Astrocyte of the spinal cord (primary cell): ENCODE data around the gene BMPR1B.

Experiments
- DNase-seq: peaks from one replicate; pipeline ENCODE4 v3.0.0; 2011; ENCODE audit warnings: low read depth, low spot score
- H3K4me3 ChIP-seq: 2 replicates; pipeline ENCODE4 v1.5.1; 2011; ENCODE audit warnings: low read depth, mild to moderate bottlenecking, low read length, moderate library complexity
- CTCF ChIP-seq: IDR thresholded peaks from 2 replicates; pipeline ENCODE4 v1.5.1; 2012; ENCODE audit warnings: low read depth, mild to moderate bottlenecking, low read length, inconsistent platforms
- in situ Hi-C: cut with HindIII; loops from 2 replicates; pipeline ENCODE4 v1.10.0; 2017; ENCODE audit warnings: low sequenced_read_pairs

The BMPR1B gene

DNA sequence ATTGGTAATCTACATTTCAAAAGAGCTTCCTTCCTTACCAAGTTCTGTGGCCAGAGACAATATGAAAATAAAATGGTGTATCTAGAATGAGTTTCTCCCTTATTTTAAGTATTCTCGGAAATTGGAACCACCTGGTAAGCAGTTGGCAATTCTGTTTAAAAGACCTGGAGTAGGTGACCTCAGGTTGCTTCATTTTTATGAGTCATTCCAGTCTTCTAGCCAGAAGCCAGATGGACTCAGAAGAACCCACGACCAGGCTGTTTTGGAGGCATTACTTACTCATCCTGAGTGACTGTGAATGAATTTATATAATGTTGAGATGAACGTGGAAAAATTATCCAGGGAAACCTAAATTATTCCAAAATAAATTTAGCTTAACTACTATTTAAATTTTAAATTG is 9.1 kb downstream of the BMPR1B start:
- in situ Hi-C loops = no loop called here
- DNase-seq = peak; percentile 52
- no peak for TF ChIP-seq CTCF
- H3K4me3 ChIP-seq = no peak overlapping the region

DNA sequence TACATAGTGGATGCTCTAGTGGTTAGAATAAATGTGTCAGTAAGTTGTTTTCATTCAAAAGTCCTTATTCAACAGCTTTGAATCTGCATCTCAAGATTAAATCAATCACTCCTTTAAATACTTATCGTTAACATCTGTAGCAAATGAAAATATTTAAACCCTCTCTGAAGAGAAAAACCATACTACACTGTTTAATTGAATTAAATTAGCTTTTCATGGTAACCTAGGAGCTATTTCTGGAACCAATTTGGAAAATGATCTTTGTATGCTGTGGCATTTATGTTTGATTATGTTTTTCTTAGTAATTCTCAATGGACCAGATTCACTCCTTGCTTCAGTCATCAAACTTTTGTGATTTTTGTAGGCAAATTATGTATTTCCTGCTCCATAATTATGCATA is 9.7 kb downstream of the BMPR1B start:
- in situ Hi-C loops = no loop called here
- no peak for DNase-seq
- no peak overlapping the region for H3K4me3 ChIP-seq
- TF ChIP-seq CTCF = no peak

GRCh38 chr4:94782707-94783106 is 25.0 kb downstream of the BMPR1B start:
- no peak for TF ChIP-seq CTCF
- DNase-seq = no peak
- in situ Hi-C loops = no loop called here
- no peak overlapping the region for H3K4me3 ChIP-seq

DNA sequence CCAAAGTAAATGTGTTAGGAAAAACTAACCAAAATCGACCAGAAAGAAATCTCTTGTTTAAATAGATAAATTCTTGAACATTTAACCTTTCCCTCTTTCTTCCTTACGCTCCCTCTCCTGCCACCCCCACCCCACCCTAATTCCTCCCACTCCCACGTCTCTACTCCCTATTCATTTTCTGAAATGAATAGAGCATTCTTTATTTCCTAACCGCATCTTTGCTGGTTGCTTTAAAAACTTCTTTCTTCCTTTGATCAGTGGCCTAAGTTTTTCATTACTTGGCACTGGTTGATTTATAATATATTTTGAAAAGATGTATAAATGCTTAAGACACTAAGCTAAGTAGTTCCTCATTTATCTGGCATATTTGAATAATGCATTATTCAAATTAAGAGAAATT is 33.9 kb downstream of the BMPR1B start:
- in situ Hi-C loops = no loop called here
- no peak for DNase-seq
- no peak overlapping the region for H3K4me3 ChIP-seq
- no peak for TF ChIP-seq CTCF

GRCh38 chr4:94798808-94799207 is 41.1 kb downstream of the BMPR1B start:
- H3K4me3 ChIP-seq = no peak overlapping the region
- DNase-seq = peak; percentile 83
- in situ Hi-C loops = no loop called here
- no peak for TF ChIP-seq CTCF

DNA sequence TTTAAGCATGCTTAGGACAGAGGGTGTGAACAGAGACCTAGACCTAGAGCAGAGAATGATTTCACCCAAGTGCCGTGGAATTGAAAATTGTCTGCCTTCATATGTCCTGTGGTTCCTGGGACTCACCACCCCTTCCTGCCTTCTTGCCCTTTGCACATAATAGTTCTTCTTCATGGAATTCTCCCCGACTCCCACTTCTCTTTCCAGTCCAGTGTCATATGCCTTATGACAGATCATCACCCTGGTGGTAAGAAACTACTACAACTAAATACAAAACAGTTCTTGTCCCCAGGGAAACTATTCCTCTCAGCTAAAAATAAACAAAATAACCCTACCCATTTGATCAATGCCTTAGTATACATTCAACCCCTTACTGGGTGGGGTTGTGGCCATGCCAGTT is 43.3 kb downstream of the BMPR1B start:
- DNase-seq = no peak
- in situ Hi-C loops = no loop called here

More for the DNA sequence above, 43.3 kb downstream of the BMPR1B start:
- H3K4me3 ChIP-seq = no peak overlapping the region
- no peak for TF ChIP-seq CTCF
